Measurements from ENCODE around the gene ABHD4. TPM values are rescaled to one million over a fixed set of nuclear protein-coding genes. Genes with fewer than 3 reads are reported as not detected.

Gene ABHD4
- total and polyA plus RNA-seq, 4 donors = 9.0 to 32.9 (median 11.1) TPM

- peaks cover 3 to 23% (median 16%) of the 10 kb centered on the region in 4 donors for H3K36me3 ChIP-seq (ENCODE audit: control insufficient read depth in 4 of 4, insufficient read depth in 3 of 4, low read depth in 1 of 4, low read length in 3 of 4)
- H3K4me3 ChIP-seq (ENCODE audit: low read depth in 1 of 3, low read length in 3 of 3) = no peak overlapping the region
- peak overlapping the region; percentile 20 to 55 for H3K27ac ChIP-seq (ENCODE audit: low read depth in 1 of 2, low read length in 2 of 2)
- H3K27me3 ChIP-seq (ENCODE audit: control insufficient read depth in 4 of 4, insufficient read depth in 4 of 4, low read length in 3 of 4) = no peaks in the 10 kb centered on the region
- peak overlapping the region in 1 of 2 donors; percentile 27 for H3K9ac ChIP-seq (ENCODE audit: low read depth in 1 of 2, low read length in 2 of 2)
- DNase-seq (ENCODE audit: low spot score) = no peak
- peaks cover 5 to 22% (median 14%) of the 10 kb centered on the region in 4 donors for H3K4me1 ChIP-seq (ENCODE audit: control insufficient read depth in 4 of 4, insufficient read depth in 4 of 4, low read length in 3 of 4)
- no peaks in the 10 kb centered on the region for H3K9me3 ChIP-seq (ENCODE audit: control insufficient read depth in 4 of 4, low read length in 3 of 4)
- TF ChIP-seq REST (IDR thresholded peaks at IDR 0.05) = no peak
- no peak for TF ChIP-seq HNF4G (IDR thresholded peaks at IDR 0.05)
- peak; percentile 43 for TF ChIP-seq SP1 (IDR thresholded peaks at IDR 0.05)
- no peak for TF ChIP-seq JUND (IDR thresholded peaks at IDR 0.05)
- TF ChIP-seq RXRA (IDR thresholded peaks at IDR 0.05) = no peak
- TF ChIP-seq NR2F2 (IDR thresholded peaks at IDR 0.05) = peak; percentile 16
- no peak for TF ChIP-seq FOXA2 (IDR thresholded peaks at IDR 0.05)
- no peak for TF ChIP-seq ATF3 (IDR thresholded peaks at IDR 0.05)
- TF ChIP-seq FOXA1 (IDR thresholded peaks at IDR 0.05) = no peak
- TF ChIP-seq HNF4A (conservative IDR thresholded peaks at IDR 0.05) = no peak
- no peak for TF ChIP-seq YY1 (IDR thresholded peaks at IDR 0.05)
- no peak for TF ChIP-seq TAF1 (conservative IDR thresholded peaks at IDR 0.05)
- TF ChIP-seq CTCF (IDR thresholded peaks at IDR 0.05; ENCODE audit: low read depth, low read length, missing input control) = no peak
- TF ChIP-seq MAX (IDR thresholded peaks at IDR 0.05) = no peak
- no peak for TF ChIP-seq ZBTB33 (IDR thresholded peaks at IDR 0.05)
- TF ChIP-seq EGR1 (IDR thresholded peaks at IDR 0.05; ENCODE audit: low read depth in 2 of 2) = no peak
- TF ChIP-seq GABPA (IDR thresholded peaks at IDR 0.05 in 1 of 2, conservative IDR thresholded peaks at IDR 0.05 in 1 of 2) = no peak
- WGBS = 56% methylated on average over 13 of the region's 13 CpGs
These were observed 37.3 kb upstream of the ABHD4 start for GRCh38 chr14:22560662-22561365.

Measured in liver (tissue), 9 donors.